Endothelial cell of umbilical vein (primary cell): ENCODE data around the gene NRXN3. TPM values are rescaled to one million over a fixed set of nuclear protein-coding genes. Genes with fewer than 3 reads are reported as not detected.

Experiments
- BruUV-seq: library from RNA; stranded (reverse); fragments of 400-500 nt; replicated peaks from 2 replicates; lab custom pipeline; 2021; lab: Mats Ljungman, UMichigan
- CTCF ChIA-PET: fragments of 300-600, 350-600 bp; sonication (Branson Sonifier 250); formaldehyde crosslinking; loops from one replicate; lab custom pipeline; 2021; ENCODE audit warnings: antibody characterized with exemption, inconsistent platforms; lab: Charles Lee
- POLR2A ChIA-PET: fragments of 300-600, 350-600 bp; sonication (Branson Sonifier 250); formaldehyde crosslinking; loops from one replicate; lab custom pipeline; 2021; ENCODE audit warnings: antibody characterized with exemption, inconsistent platforms; lab: Charles Lee
- DNase-seq: peaks from one replicate; pipeline ENCODE4 v3.0.0-alpha.2; 2011; ENCODE audit warnings: low read depth, low spot score
- FAIRE-seq: peaks from 2 replicates; lab custom pipeline; 2011; peaks lifted over from hg19 to GRCh38; lab: Jason Lieb, UNC
- H2AFZ ChIP-seq: 2 replicates; pipeline ENCODE4 v1.6.0; 2012; ENCODE audit warnings: low read depth, low read length, control low read depth, inconsistent platforms
- H3K27ac ChIP-seq: 2 replicates; pipeline ENCODE4 v1.5.1; 2011; ENCODE audit warnings: low read depth, mild to moderate bottlenecking, control low read depth, low read length, moderate library complexity; ENCODE audit not compliant: insufficient read depth
- H3K27me3 ChIP-seq, 2 experiments: 2 replicates each; pipeline versions ENCODE4 v1.6.0 to v1.6.1; 2011; ENCODE audit warnings: low read length in 2 of 2, mixed read lengths in 1 of 2; ENCODE audit not compliant: control insufficient read depth in 2 of 2, insufficient read depth in 2 of 2
- H3K36me3 ChIP-seq, 2 experiments: 2 replicates in 1 of 2; 3 replicates in 1 of 2; pipeline ENCODE4 v1.5.1; 2011; ENCODE audit warnings: low read length in 2 of 2, mild to moderate bottlenecking in 1 of 2, moderate library complexity in 1 of 2; ENCODE audit not compliant: control insufficient read depth in 2 of 2, insufficient read depth in 2 of 2; ENCODE audit errors: extremely low read depth in 1 of 2
- H3K4me1 ChIP-seq: 3 replicates; pipeline ENCODE4 v1.5.1; 2011; ENCODE audit warnings: mild to moderate bottlenecking, low read length; ENCODE audit not compliant: control insufficient read depth, insufficient read depth; ENCODE audit errors: extremely low read depth
- H3K4me2 ChIP-seq: 2 replicates; pipeline ENCODE4 v1.6.1; 2011; ENCODE audit warnings: low read length, control low read depth, mixed read lengths; ENCODE audit not compliant: insufficient read depth
- H3K4me3 ChIP-seq, 3 experiments: fragments of 200-600 bp in 1 of 3; sonication (generic), shearing (Covaris generic) in 1 of 3; replicated peaks in 1 of 3; 2 replicates each; pipeline ENCODE4 v1.5.1; 2011 to 2016; ENCODE audit warnings: control low read depth in 3 of 3, low read length in 3 of 3, mild to moderate bottlenecking in 2 of 3, inconsistent platforms in 1 of 3, low read depth in 1 of 3, moderate library complexity in 1 of 3; ENCODE audit not compliant: insufficient read depth in 1 of 3
- H3K79me2 ChIP-seq: 2 replicates; pipeline ENCODE4 v1.6.0; 2012; ENCODE audit warnings: low read length, inconsistent platforms; ENCODE audit not compliant: control insufficient read depth, insufficient read depth
- H3K9ac ChIP-seq: replicated peaks from 2 replicates; pipeline ENCODE3; 2011; ENCODE audit warnings: low read length, control low read depth; ENCODE audit not compliant: insufficient read depth; ENCODE audit errors: extremely low read depth
- H3K9me1 ChIP-seq: replicated peaks from 3 replicates; pipeline ENCODE4 v1.6.0; 2011; ENCODE audit warnings: mild to moderate bottlenecking, low read length; ENCODE audit not compliant: control insufficient read depth, insufficient read depth; ENCODE audit errors: extremely low read depth
- H3K9me3 ChIP-seq: replicated peaks from 2 replicates; pipeline ENCODE4 v1.5.1; 2012; ENCODE audit warnings: low read length, inconsistent platforms; ENCODE audit not compliant: control insufficient read depth, insufficient read depth
- H4K20me1 ChIP-seq: replicated peaks from 2 replicates; pipeline ENCODE3; 2011; ENCODE audit warnings: mild to moderate bottlenecking, low read length; ENCODE audit not compliant: control insufficient read depth, insufficient read depth; ENCODE audit errors: extremely low read depth
- CTCF ChIP-seq, 2 donors: IDR thresholded peaks; 1 replicate in 1 of 2; 2 replicates in 1 of 2; pipeline ENCODE4 v1.5.1; 2011; ENCODE audit warnings: low read length in 2 of 2, mild to moderate bottlenecking in 2 of 2, moderate library complexity in 2 of 2, control low read depth in 1 of 2, inconsistent platforms in 1 of 2, low read depth in 1 of 2; ENCODE audit not compliant: insufficient read depth in 1 of 2; ENCODE audit errors: extremely low read depth in 1 of 2
- EZH2 ChIP-seq: IDR thresholded peaks from 2 replicates; pipeline ENCODE4 v1.6.1; 2012; ENCODE audit warnings: borderline replicate concordance, low read depth, mild to moderate bottlenecking, moderate library complexity, low read length, inconsistent platforms; ENCODE audit not compliant: severe bottlenecking
- FOS ChIP-seq: IDR thresholded peaks from 2 replicates; pipeline ENCODE4 v1.6.1; 2011; ENCODE audit warnings: mild to moderate bottlenecking, low read length, moderate library complexity, borderline replicate concordance; ENCODE audit not compliant: insufficient read depth
- GATA2 ChIP-seq: IDR thresholded peaks from 2 replicates; pipeline ENCODE4 v1.7.0; 2011; ENCODE audit warnings: low read depth, mild to moderate bottlenecking, moderate library complexity, mixed read lengths, low read length; ENCODE audit not compliant: insufficient read length, insufficient read depth
- JUN ChIP-seq: IDR thresholded peaks from 2 replicates; pipeline ENCODE4 v1.6.1; 2011; ENCODE audit warnings: borderline replicate concordance, low read depth; ENCODE audit not compliant: insufficient read length, insufficient read depth
- MAX ChIP-seq: IDR thresholded peaks from 2 replicates; pipeline ENCODE4 v1.6.1; 2011; ENCODE audit not compliant: insufficient read depth, insufficient read length
- MYC ChIP-seq: IDR thresholded peaks from one replicate; pipeline ENCODE4 v1.6.1; 2011; ENCODE audit warnings: mild to moderate bottlenecking, low read depth, low read length
- POLR2A ChIP-seq: IDR thresholded peaks from 2 replicates; pipeline ENCODE4 v1.6.1; 2012; ENCODE audit warnings: low read depth, mild to moderate bottlenecking, control low read depth, low read length
- POLR2AphosphoS5 ChIP-seq: IDR thresholded peaks from 2 replicates; pipeline ENCODE4 v1.6.1; 2012; ENCODE audit warnings: low read depth, mild to moderate bottlenecking, control low read depth, low read length, moderate library complexity; ENCODE audit not compliant: insufficient read depth
- dilution Hi-C: fragments of 300-500 bp; cut with MboI; formaldehyde crosslinking; loops from one replicate; pipeline ENCODE4 v1.15.0; 2019; ENCODE audit warnings: low sequenced_read_pairs; ENCODE audit not compliant: extremely low pct_ligation_motif_present
- intact Hi-C: fragments of 100-400 bp; cut with micrococcal nuclease; formaldehyde crosslinking; loops from one replicate; pipeline ENCODE4 v1.10.0; 2022
- polyA plus RNA-seq, 4 experiments: library from polyadenylated mRNA; depleted of rRNA in 3 of 4; stranded (reverse) in 3 of 4; unstranded in 1 of 4; fragments of >200 nt; gene quantifications; 2 replicates each; pipeline versions ENCODE4 v1.2.1 to v1.2.3, GENCODE V29; 2011 to 2012; ENCODE audit warnings: missing spikeins in 1 of 4
- total RNA-seq: library from RNA; stranded (reverse); gene quantifications from 2 replicates; pipeline ENCODE4 v1.2.3, GENCODE V29; 2021

Gene NRXN3
- total and polyA plus RNA-seq, 2 donors (not counting 3 experiments of a cell fraction or from before 2014, with no cell fraction given): 0.72 to 4.2 TPM

DNA sequence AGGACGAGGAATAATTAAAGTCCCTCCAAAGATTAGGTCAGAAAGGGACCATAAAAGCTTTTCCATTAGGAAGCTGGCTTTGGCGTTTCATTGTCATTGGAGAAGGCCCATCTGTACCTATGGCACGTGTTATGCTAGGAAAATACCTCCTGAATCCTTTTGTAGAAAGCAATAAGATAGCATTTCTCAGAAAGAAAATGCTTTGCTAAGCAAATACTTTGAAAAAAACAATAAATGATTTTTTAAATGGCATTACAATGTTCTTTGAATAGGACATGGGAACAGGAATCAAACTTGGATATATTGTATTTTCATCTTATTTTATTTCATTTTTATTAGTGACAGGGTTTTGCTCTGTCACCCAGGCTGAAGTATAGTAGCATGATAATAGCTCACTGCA, 967.7 kb downstream of the NRXN3 start:
- dilution Hi-C loops: no loop called here
- no TSS peak for BruUV-seq

More for the DNA sequence above, 967.7 kb downstream of the NRXN3 start:
- TF ChIP-seq MAX (no peak), GATA2 (no peak), JUN (no peak), POLR2AphosphoS5 (no peak), CTCF (IDR thresholded peaks at IDR 0.05; ENCODE audit: extremely low read depth in 1 of 2, insufficient read depth in 1 of 2, low read depth in 1 of 2, low read length in 2 of 2) (no peak), POLR2A (no peak), MYC (no peak), EZH2 (no peak), FOS (no peak)
- H3K4me3 ChIP-seq: no peak overlapping the region
- CTCF ChIA-PET: interaction anchor here (1.8 kb wide), 1 partner anchor 13 kb away, joined by 4 read pairs; no protein-coding TSS in a partner anchor
- H3K79me2 ChIP-seq: no peaks in the 10 kb centered on the region
- no peak for DNase-seq
- intact Hi-C loops: no loop called here
- no peaks in the 10 kb centered on the region for H3K9me1 ChIP-seq
- no peak overlapping the region for H3K4me2 ChIP-seq
- no peak for FAIRE-seq
- H3K27me3 ChIP-seq: no peaks in the 10 kb centered on the region
- no peak overlapping the region for H3K27ac ChIP-seq
- no peak overlapping the region for H2AFZ ChIP-seq
- no peaks in the 10 kb centered on the region for H4K20me1 ChIP-seq
- no peaks in the 10 kb centered on the region for H3K9me3 ChIP-seq
- no peaks in the 10 kb centered on the region for H3K4me1 ChIP-seq
- POLR2A ChIA-PET: no interaction called here
- no peak overlapping the region for H3K9ac ChIP-seq
- no peaks in the 10 kb centered on the region for H3K36me3 ChIP-seq
